ENCODE measurements around the gene PRDM2.

PRDM2 gene

DNA sequence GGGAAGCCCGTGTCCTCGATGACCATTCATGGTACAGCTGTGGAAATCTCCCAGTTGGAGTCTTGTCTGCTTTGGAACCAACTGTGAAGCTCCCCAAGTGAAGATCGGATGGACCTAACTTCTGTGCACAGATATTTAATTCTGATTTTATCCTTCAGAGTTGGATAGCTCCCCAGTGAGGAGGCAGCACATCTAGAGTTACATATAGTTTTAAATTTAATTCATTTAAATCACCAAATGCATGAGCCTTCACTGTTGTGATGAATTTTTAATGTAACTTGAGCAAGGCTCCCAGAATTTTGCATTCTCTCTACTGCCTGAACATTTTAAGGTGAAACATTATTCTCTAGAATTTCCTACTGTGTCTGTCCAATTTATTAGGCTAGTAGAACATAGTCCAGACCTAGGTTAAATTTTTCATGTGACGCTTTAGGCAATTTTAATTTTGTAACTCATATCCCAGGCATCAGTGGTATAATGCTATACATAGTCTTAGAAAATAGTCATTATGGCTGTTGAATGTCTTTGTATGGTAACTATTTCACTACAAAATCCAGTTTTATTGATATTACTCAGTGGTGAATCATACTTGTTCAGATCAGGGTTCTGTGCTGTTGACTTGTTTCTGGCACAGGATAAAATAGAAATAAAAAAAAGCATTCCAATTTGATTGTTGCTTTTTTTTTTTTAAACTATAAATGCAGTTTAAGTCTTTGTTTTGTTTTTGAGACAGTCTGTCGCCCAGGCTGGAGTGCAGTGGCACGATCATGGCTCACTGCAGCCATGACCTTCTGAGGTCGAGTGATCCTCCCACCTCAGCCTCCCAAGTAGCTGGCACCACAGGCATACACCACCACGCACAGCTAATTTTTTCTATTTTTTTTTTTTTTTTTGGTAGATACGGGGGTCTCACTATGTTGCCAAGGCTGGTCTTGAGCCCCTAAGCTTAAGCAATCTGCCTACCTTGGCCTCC is 66.9 kb downstream of the PRDM2 start:
- DNase-seq (ENCODE audit: low spot score), result peak; percentile 70

DNA sequence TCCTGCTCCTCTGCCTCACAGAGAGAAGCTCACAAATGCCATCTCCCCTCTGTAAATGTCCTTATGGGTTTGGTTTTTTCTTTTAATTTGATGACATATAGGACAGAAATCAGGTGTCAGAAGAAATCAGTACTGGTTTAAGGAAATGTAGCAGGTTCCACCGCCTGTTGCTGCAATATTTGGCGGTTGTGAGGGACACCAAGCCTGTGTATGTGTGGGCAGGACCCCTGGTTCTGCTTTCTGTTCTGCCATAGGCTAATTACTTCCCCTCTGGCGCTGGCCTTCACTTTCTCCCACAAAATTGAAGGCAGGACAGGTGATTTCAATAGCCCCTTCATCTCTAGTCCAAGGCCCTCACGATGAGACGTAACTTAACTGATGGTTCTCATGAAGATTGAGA is 69.2 kb downstream of the PRDM2 start:
- DNase-seq (ENCODE audit: low spot score), result no peak

GRCh38 chr1:13769830-13770229 is 69.8 kb downstream of the PRDM2 start:
- DNase-seq (ENCODE audit: low spot score), result no peak

GRCh38 chr1:13770743-13771142 is 70.8 kb downstream of the PRDM2 start:
- no peak for DNase-seq (ENCODE audit: low spot score)

GRCh38 chr1:13771745-13772144 is 71.8 kb downstream of the PRDM2 start:
- DNase-seq (ENCODE audit: low spot score), result no peak

DNA sequence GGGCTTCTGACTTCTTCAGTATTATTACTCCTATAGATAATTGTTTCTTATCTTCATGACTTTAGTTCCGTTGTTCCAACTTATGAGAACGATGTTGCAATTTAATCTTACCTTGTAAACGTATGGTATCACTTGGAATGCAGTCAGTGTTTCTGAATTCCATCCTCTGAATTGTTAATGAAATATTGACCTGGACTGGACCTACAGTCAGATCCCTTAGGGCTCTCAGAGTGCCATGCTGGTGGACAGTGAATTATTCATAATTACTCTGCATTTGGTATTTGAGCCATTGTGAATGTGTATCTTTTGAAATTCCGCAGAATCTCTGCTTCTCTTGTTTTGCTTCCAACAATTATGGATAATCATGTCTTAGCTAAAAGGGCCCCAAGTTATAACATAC is 72.3 kb downstream of the PRDM2 start:
- no peak for DNase-seq (ENCODE audit: low spot score)

DNA sequence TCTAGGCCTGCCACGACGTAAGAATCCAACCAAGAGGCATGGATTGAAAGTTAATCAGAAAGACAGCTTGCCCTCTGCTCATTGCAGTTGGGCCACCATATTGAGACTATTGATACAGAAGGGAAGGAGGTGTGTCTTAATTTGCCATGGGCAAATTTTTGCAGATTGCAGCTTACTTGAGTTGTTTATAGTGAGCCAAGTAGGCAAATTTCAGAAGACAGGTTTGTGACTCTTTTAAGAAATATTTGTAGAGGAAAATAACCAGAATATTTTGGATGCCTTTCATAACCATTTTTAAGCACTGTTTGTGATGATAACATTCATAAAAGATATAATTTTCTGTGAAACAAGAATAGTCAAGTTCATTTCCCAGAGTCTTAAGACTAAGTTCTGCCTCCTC is 74.1 kb downstream of the PRDM2 start:
- no peak for DNase-seq (ENCODE audit: low spot score)

- no peak for DNase-seq (ENCODE audit: low spot score)
Measured at GRCh38 chr1:13775459-13775858, 75.5 kb downstream of the PRDM2 start.

DNA sequence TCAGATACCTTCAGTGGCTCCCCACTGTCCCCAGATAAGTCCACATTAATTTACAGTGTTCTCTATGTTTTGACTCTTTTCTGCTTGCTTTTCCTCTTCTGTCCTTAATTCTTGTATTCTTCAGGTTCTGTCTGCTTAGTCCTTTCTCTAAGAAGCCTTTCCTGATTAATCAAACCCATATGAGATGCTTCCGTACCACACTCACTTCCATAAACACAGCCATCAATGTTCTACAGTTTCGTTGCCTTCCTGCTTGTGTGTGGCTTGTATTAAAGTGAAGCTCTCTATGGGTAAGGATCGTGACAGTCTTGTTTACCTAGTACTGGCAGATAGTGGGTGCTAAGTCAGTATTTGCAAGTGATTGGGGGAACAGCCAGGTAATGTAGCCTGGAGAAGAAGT is 75.9 kb downstream of the PRDM2 start:
- no peak for DNase-seq (ENCODE audit: low spot score)

GRCh38 chr1:13778431-13778830 is 78.4 kb downstream of the PRDM2 start:
- no peak for DNase-seq (ENCODE audit: low spot score)

GRCh38 chr1:13779930-13780329 is 79.9 kb downstream of the PRDM2 start:
- DNase-seq (ENCODE audit: low spot score), result no peak

GRCh38 chr1:13780780-13781179 is 80.8 kb downstream of the PRDM2 start:
- no peak for DNase-seq (ENCODE audit: low spot score)

- no peak for DNase-seq (ENCODE audit: low spot score)
Measured at GRCh38 chr1:13781228-13781627, 81.2 kb downstream of the PRDM2 start.

GRCh38 chr1:13781907-13782633 is 82.1 kb downstream of the PRDM2 start:
- DNase-seq (ENCODE audit: low spot score), result peak; percentile 54

DNA sequence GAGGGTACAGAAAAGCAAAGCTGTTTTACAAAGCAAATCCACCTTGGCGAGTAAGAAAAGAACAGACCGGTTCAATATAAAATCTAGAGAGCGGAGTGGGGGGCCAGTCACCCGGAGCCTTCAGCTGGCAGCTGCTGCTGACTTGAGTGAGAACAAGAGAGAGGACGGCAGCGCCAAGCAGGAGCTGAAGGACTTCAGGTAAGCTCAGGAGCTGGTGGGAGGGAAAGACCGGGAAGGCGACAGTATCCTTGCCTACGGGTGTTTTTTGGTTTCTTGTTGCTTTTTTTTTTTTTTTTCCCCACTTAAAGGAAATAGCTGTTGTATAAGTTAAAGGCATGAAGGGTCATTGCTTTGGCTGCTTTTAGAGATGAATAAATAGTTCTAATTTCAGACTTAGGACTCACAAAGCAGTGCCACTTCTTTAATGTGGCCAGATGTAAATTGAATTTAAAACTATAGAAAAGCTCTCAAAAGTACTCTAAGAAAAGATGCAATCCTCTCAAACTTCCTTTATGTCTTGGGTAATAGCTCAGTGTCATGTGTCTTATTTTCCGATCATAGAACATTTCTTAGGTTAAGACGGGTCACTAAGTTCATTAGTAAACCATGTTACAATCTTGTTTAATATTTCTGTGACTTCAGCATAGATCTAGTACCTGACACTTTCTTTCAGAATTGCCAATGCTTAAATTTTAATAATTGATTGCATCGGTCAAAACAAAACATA is 82.8 kb downstream of the PRDM2 start:
- DNase-seq (ENCODE audit: low spot score), result no peak

DNA sequence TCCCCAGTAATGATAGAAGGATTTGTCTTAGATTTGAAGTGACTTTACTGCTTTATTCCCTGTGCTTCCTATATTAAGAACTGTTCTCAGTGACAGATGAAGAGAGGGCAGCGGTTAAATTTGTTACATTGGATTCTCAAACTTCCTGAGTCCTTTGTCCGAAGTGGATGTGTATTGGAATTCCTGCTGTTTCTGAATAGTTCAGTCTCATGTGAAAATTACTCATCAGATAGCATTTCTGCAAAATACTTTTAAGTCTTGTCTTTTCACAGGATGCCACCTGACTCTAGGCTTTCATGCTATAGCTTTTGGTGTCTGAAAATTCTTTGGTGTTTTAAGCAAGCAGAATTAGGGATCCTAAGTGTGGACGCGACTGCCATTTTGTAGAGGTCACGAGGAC is 83.6 kb downstream of the PRDM2 start:
- no peak for DNase-seq (ENCODE audit: low spot score)

- DNase-seq (ENCODE audit: low spot score), result no peak
Measured at GRCh38 chr1:13784971-13785370, 85.0 kb downstream of the PRDM2 start.

- no peak for DNase-seq (ENCODE audit: low spot score)
Measured at GRCh38 chr1:13786541-13786940, 86.6 kb downstream of the PRDM2 start.

- DNase-seq (ENCODE audit: low spot score), result no peak
Measured at GRCh38 chr1:13788795-13789194, 88.8 kb downstream of the PRDM2 start.

GRCh38 chr1:13790290-13791030 is 90.5 kb downstream of the PRDM2 start:
- no peak for DNase-seq (ENCODE audit: low spot score)

DNA sequence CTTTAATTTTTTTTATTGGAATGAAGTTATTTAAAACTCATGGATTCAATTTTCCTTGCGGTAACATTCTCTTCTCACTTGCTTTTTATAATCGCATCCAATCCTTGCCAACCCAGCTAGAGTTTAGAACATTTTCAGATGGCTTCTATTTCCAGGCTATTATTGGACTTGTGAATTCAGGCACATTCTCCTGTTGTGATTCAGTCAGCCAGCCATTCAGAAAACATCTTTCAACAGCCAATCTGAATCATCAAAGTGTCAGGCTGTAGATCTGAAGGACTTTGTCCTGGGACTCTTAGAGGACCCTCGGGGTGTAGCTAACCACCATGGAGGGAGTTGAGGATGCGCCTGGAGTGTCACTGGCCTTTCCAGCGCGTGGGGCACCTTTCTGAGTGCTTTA is 92.4 kb downstream of the PRDM2 start:
- peak; percentile 43 for DNase-seq (ENCODE audit: low spot score)
